CD14-positive monocyte (primary cell): ENCODE data around the gene OSBPL6. TPM values are rescaled to one million over a fixed set of nuclear protein-coding genes. Genes with fewer than 3 reads are reported as not detected.

ENCODE experiments used
- DNase-seq, 3 donors: peaks; one replicate each; pipeline ENCODE4 v3.0.0-alpha.2; 2011 to 2022
- H2AFZ ChIP-seq: 2 replicates; pipeline ENCODE4 v1.6.0; 2012; ENCODE audit warnings: mild to moderate bottlenecking, low read depth, low read length, inconsistent platforms; ENCODE audit not compliant: insufficient read depth, poor library complexity, severe bottlenecking
- H3K27ac ChIP-seq, 2 donors: 1 replicate in 1 of 2; 2 replicates in 1 of 2; pipeline ENCODE4 v1.5.1; 2012 to 2013; ENCODE audit warnings: low read length in 2 of 2, control low read depth in 1 of 2, inconsistent platforms in 1 of 2, low read depth in 1 of 2, mild to moderate bottlenecking in 1 of 2
- H3K27me3 ChIP-seq, 2 donors: one replicate each; pipeline versions ENCODE4 v1.6.0 to v1.6.1; 2011 to 2013; ENCODE audit warnings: low read length in 2 of 2; ENCODE audit not compliant: control insufficient read depth in 2 of 2, insufficient read depth in 2 of 2
- H3K36me3 ChIP-seq, 2 donors: replicated peaks in 1 of 2; 1 replicate in 1 of 2; 2 replicates in 1 of 2; pipeline versions ENCODE4 v1.5.1 to v1.6.1; 2012 to 2013; ENCODE audit warnings: low read length in 2 of 2, control low read depth in 1 of 2, inconsistent platforms in 1 of 2, mild to moderate bottlenecking in 1 of 2; ENCODE audit not compliant: insufficient read depth in 2 of 2, control insufficient read depth in 1 of 2
- H3K4me1 ChIP-seq, 2 donors: 1 replicate in 1 of 2; 2 replicates in 1 of 2; pipeline versions ENCODE4 v1.5.1 to v1.6.1; 2012 to 2013; ENCODE audit warnings: low read length in 2 of 2, control low read depth in 1 of 2, inconsistent platforms in 1 of 2, mild to moderate bottlenecking in 1 of 2, moderate library complexity in 1 of 2; ENCODE audit not compliant: insufficient read depth in 2 of 2, control insufficient read depth in 1 of 2
- H3K4me2 ChIP-seq: replicated peaks from 2 replicates; pipeline ENCODE3; 2012; ENCODE audit warnings: low read length, moderate library complexity, mild to moderate bottlenecking; ENCODE audit not compliant: poor library complexity, severe bottlenecking; ENCODE audit errors: extremely low read depth
- H3K4me3 ChIP-seq, 3 experiments: fragments of 200-600 bp in 1 of 3; sonication (generic) in 1 of 3; replicated peaks in 1 of 3; 1 replicate in 2 of 3; 2 replicates in 1 of 3; pipeline ENCODE4 v1.5.1; 2011 to 2013; ENCODE audit warnings: low read length in 3 of 3, mild to moderate bottlenecking in 3 of 3, control low read depth in 2 of 3, low read depth in 2 of 3, inconsistent platforms in 1 of 3, moderate library complexity in 1 of 3
- H3K79me2 ChIP-seq: 2 replicates; pipeline ENCODE4 v1.6.0; 2012; ENCODE audit warnings: mild to moderate bottlenecking, control low read depth, inconsistent platforms, low read length, moderate library complexity; ENCODE audit not compliant: insufficient read depth
- H3K9ac ChIP-seq: 2 replicates; pipeline ENCODE4 v1.6.0; 2017; ENCODE audit warnings: low read length, mild to moderate bottlenecking; ENCODE audit not compliant: insufficient read depth, poor library complexity, severe bottlenecking
- H3K9me3 ChIP-seq, 2 donors: replicated peaks in 1 of 2; 1 replicate in 1 of 2; 2 replicates in 1 of 2; pipeline versions ENCODE4 v1.5.1 to v1.6.1; 2012 to 2013; ENCODE audit warnings: low read length in 2 of 2, control low read depth in 1 of 2; ENCODE audit not compliant: control insufficient read depth in 1 of 2, insufficient read depth in 1 of 2
- H4K20me1 ChIP-seq: 2 replicates; pipeline ENCODE4 v1.6.0; 2012; ENCODE audit warnings: mild to moderate bottlenecking, low read length, control low read depth, moderate library complexity; ENCODE audit not compliant: insufficient read depth
- H3K27ac Mint-ChIP-seq, 7 donors: one replicate each; pipeline ENCODE4 v1.8.0; 2020; ENCODE audit warnings: mild to moderate bottlenecking in 7 of 7, mixed read lengths in 7 of 7, moderate library complexity in 6 of 7, inconsistent platforms in 2 of 7
- H3K27me3 Mint-ChIP-seq, 3 donors: one replicate each; pipeline ENCODE4 v1.8.0; 2021 to 2022; ENCODE audit warnings: low read depth in 3 of 3, mild to moderate bottlenecking in 3 of 3, mixed read lengths in 3 of 3, moderate library complexity in 3 of 3, inconsistent platforms in 1 of 3
- H3K36me3 Mint-ChIP-seq, 2 donors: one replicate each; pipeline ENCODE4 v1.8.0; 2020; ENCODE audit warnings: mixed read lengths in 2 of 2, inconsistent platforms in 1 of 2, mild to moderate bottlenecking in 1 of 2
- H3K4me1 Mint-ChIP-seq: one replicate; pipeline ENCODE4 v1.8.0; 2020; ENCODE audit warnings: mild to moderate bottlenecking, mixed read lengths
- H3K4me3 Mint-ChIP-seq, 2 donors: one replicate each; pipeline ENCODE4 v1.8.0; 2020; ENCODE audit warnings: mild to moderate bottlenecking in 2 of 2, mixed read lengths in 2 of 2, moderate library complexity in 1 of 2
- H3K9me3 Mint-ChIP-seq, 7 donors: one replicate each; pipeline ENCODE4 v1.8.0; 2020 to 2022; ENCODE audit warnings: mixed read lengths in 7 of 7, mild to moderate bottlenecking in 6 of 7, moderate library complexity in 6 of 7, inconsistent platforms in 2 of 7
- WGBS: methylation state at CpG from one replicate; pipeline ENCODE4 v1.1.5; 2013; ENCODE audit warnings: missing lambda C conversion rate; ENCODE audit not compliant: insufficient coverage; 5-methylcytosine and 5-hydroxymethylcytosine counted together
- intact Hi-C, 2 donors: fragments of 100-400 bp; cut with micrococcal nuclease; formaldehyde crosslinking; loops; one replicate each; pipeline versions ENCODE4 v1.15.0 to v1.15.1; 2023
- polyA plus RNA-seq, 3 donors: library from polyadenylated mRNA; depleted of rRNA in 1 of 3; unstranded in 2 of 3; stranded (reverse) in 1 of 3; fragments of 300-500 nt in 2 of 3; fragments of >200 nt in 1 of 3; fragmentation: Illumina TruSeq in 2 of 3; gene quantifications; 1 replicate in 2 of 3; 2 replicates in 1 of 3; pipeline ENCODE4 v1.2.3, GENCODE V29; 2012 to 2021
- TF ChIP-seq, protein P1 (sequence below): fragments of 200-600 bp; IDR thresholded peaks from one replicate; pipeline ENCODE4 v1.8.0; 2022; ENCODE audit warnings: antibody characterized with exemption, mild to moderate bottlenecking

Gene OSBPL6
- polyA plus RNA-seq, 3 donors, result not detected

DNA sequence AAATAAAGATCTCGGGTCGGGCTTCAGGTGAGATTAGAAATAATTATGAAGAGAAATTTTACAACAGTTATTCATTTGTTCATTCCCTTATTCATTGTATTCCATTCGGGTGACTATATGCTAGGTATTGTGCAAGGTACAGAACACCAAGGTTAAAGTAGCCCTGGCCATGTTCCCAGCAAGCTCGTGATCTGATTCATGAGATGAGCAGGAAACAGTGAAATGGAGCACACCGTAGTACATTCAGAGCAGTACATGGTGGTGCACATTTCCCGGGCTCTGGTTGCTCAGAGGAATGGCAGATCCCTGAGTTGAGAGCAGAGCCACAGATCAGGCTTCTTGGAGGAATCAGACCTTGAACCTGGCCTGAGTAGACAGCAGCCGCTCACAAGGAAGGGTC lies 168.9 kb downstream of the OSBPL6 start:
- H3K9me3 Mint-ChIP-seq, result peaks cover 0 to 5% (median 0%) of the 10 kb centered on the region in 7 donors
- peaks cover 0 to 2% (median 2%) of the 10 kb centered on the region in 3 donors for H3K27me3 Mint-ChIP-seq
- TF ChIP-seq, protein P1, sequence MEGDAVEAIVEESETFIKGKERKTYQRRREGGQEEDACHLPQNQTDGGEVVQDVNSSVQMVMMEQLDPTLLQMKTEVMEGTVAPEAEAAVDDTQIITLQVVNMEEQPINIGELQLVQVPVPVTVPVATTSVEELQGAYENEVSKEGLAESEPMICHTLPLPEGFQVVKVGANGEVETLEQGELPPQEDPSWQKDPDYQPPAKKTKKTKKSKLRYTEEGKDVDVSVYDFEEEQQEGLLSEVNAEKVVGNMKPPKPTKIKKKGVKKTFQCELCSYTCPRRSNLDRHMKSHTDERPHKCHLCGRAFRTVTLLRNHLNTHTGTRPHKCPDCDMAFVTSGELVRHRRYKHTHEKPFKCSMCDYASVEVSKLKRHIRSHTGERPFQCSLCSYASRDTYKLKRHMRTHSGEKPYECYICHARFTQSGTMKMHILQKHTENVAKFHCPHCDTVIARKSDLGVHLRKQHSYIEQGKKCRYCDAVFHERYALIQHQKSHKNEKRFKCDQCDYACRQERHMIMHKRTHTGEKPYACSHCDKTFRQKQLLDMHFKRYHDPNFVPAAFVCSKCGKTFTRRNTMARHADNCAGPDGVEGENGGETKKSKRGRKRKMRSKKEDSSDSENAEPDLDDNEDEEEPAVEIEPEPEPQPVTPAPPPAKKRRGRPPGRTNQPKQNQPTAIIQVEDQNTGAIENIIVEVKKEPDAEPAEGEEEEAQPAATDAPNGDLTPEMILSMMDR, result no peak
- no peak overlapping the region for H3K4me3 Mint-ChIP-seq
- no peaks in the 10 kb centered on the region for H3K36me3 ChIP-seq
- H3K4me2 ChIP-seq, result no peak overlapping the region
- H3K79me2 ChIP-seq, result no peaks in the 10 kb centered on the region
- H2AFZ ChIP-seq, result no peak overlapping the region
- no peak overlapping the region for H3K27ac ChIP-seq
- no peaks in the 10 kb centered on the region for H3K4me1 Mint-ChIP-seq
- H3K4me3 ChIP-seq, result no peak overlapping the region
- no peak overlapping the region for H3K27ac Mint-ChIP-seq
- no peaks in the 10 kb centered on the region for H3K27me3 ChIP-seq
- no peaks in the 10 kb centered on the region for H4K20me1 ChIP-seq
- H3K9ac ChIP-seq, result no peak overlapping the region
- no peaks in the 10 kb centered on the region for H3K36me3 Mint-ChIP-seq
- 83% methylated on average over 3 of the region's 7 CpGs for WGBS
- intact Hi-C loops, result no loop called here
- DNase-seq, result no peak
- H3K9me3 ChIP-seq, result no peaks in the 10 kb centered on the region
- H3K4me1 ChIP-seq, result no peaks in the 10 kb centered on the region

DNA sequence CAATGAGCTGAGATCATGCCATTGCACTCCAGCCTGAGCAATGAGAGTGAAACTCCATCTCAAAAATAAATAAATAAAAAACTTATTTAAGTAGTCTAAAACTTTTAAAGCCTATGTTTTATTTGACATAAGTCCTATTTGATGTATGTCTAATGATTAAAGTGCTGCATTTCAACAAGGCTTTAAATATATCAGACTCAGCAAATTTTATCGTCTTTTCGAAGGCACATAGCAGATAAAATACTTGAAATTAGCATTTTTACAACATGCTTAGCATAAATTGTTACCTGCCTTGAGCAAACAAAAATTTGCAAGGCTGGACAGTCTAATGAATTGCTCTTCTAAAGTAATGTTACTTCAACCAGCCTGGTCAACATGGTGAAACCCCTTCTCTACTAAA lies 170.8 kb downstream of the OSBPL6 start:
- no peaks in the 10 kb centered on the region for H3K4me1 Mint-ChIP-seq

More for the DNA sequence above, 170.8 kb downstream of the OSBPL6 start:
- H3K4me2 ChIP-seq, result no peak overlapping the region
- H4K20me1 ChIP-seq, result no peaks in the 10 kb centered on the region
- 70% methylated on average over 2 of the region's 2 CpGs for WGBS
- no peak overlapping the region for H2AFZ ChIP-seq
- H3K79me2 ChIP-seq, result no peaks in the 10 kb centered on the region
- no peaks in the 10 kb centered on the region for H3K27me3 ChIP-seq
- no peak overlapping the region for H3K4me3 ChIP-seq
- no peak overlapping the region for H3K27ac ChIP-seq
- intact Hi-C loops, result no loop called here
- no peak overlapping the region for H3K27ac Mint-ChIP-seq
- TF ChIP-seq, protein P1, result no peak
- no peaks in the 10 kb centered on the region for H3K9me3 Mint-ChIP-seq
- H3K36me3 Mint-ChIP-seq, result no peaks in the 10 kb centered on the region
- H3K9ac ChIP-seq, result no peak overlapping the region
- H3K9me3 ChIP-seq, result no peaks in the 10 kb centered on the region
- no peak overlapping the region for H3K4me3 Mint-ChIP-seq
- peaks cover 0 to 3% (median 0%) of the 10 kb centered on the region in 3 donors for H3K27me3 Mint-ChIP-seq
- DNase-seq, result no peak
- H3K4me1 ChIP-seq, result no peaks in the 10 kb centered on the region
- H3K36me3 ChIP-seq, result no peaks in the 10 kb centered on the region
